HepG2 (cell line): ENCODE data around the gene HORMAD2. TPM values are rescaled to one million over a fixed set of nuclear protein-coding genes. Genes with fewer than 3 reads are reported as not detected.

Experiments
- ATAC-seq: fragments of 200-7000 bp; cut with Tn5 transposase; 3 replicates; pipeline ENCODE4 v1.9.1; 2020; ENCODE audit warnings: mild to moderate bottlenecking, moderate library complexity
- BruUV-seq: library from RNA; stranded (reverse); fragments of 400-500 nt; replicated peaks from 2 replicates; lab custom pipeline; 2021; lab: Mats Ljungman, UMichigan
- CTCF ChIA-PET: fragments of 300-600 bp; formaldehyde crosslinking; extraction: SDS; loops from one replicate; lab custom pipeline; 2021; ENCODE audit warnings: low total read pairs, inconsistent platforms, low intra/inter-chr PET ratio; lab: Yijun Ruan, JAX
- POLR2A ChIA-PET: fragments of 350-600 bp; sonication (Branson Sonifier 250); formaldehyde crosslinking; loops from one replicate; lab custom pipeline; 2020; ENCODE audit warnings: antibody characterized with exemption, inconsistent platforms; lab: Yijun Ruan, JAX
- DNase-seq: peaks from one replicate; pipeline ENCODE4 v3.0.0-alpha.2; 2015; ENCODE audit warnings: low spot score
- FAIRE-seq: peaks from 3 replicates; lab custom pipeline; 2011; peaks lifted over from hg19 to GRCh38; lab: Jason Lieb, UNC
- H2AFZ ChIP-seq: one replicate; pipeline ENCODE4 v1.6.1; 2011; ENCODE audit warnings: low read length, inconsistent platforms
- H3K27ac ChIP-seq: fragments of 300-600 bp; 3 replicates; pipeline ENCODE4 v1.8.0; 2011; ENCODE audit warnings: mixed run types, mild to moderate bottlenecking, mixed read lengths, low read length, inconsistent platforms; ENCODE audit not compliant: insufficient read depth; ENCODE audit errors: extremely low read length
- H3K27me3 ChIP-seq, 2 experiments: fragments of 200-600 bp in 1 of 2; 2 replicates in 1 of 2; 3 replicates in 1 of 2; pipeline versions ENCODE4 v1.6.0 to v1.8.0; 2011; ENCODE audit warnings: low read length in 2 of 2, mild to moderate bottlenecking in 2 of 2, moderate library complexity in 2 of 2, inconsistent platforms in 1 of 2; ENCODE audit not compliant: insufficient read depth in 2 of 2, control insufficient read depth in 1 of 2
- H3K36me3 ChIP-seq, 2 experiments: fragments of 200-600 bp in 1 of 2; replicated peaks in 1 of 2; 2 replicates in 1 of 2; 3 replicates in 1 of 2; pipeline versions ENCODE4 v1.5.1 to v1.8.0; 2011; ENCODE audit warnings: low read length in 2 of 2, inconsistent platforms in 1 of 2; ENCODE audit not compliant: insufficient read depth in 2 of 2, control insufficient read depth in 1 of 2
- H3K4me1 ChIP-seq: 2 replicates; pipeline ENCODE4 v1.5.1; 2012; ENCODE audit warnings: low read length, inconsistent platforms; ENCODE audit not compliant: insufficient read depth
- H3K4me2 ChIP-seq: 2 replicates; pipeline ENCODE4 v1.6.0; 2011; ENCODE audit warnings: low read depth, low read length, inconsistent platforms
- H3K4me3 ChIP-seq, 3 experiments: fragments of 200-600 bp in 1 of 3; sonication (generic), shearing (Covaris generic) in 1 of 3; replicated peaks in 1 of 3; 2 replicates each; pipeline ENCODE4 v1.5.1; 2011 to 2016; ENCODE audit warnings: low read length in 3 of 3, inconsistent platforms in 2 of 3, low read depth in 2 of 3, mild to moderate bottlenecking in 2 of 3, control low read depth in 1 of 3, mixed read lengths in 1 of 3; ENCODE audit not compliant: insufficient read depth in 1 of 3
- H3K79me2 ChIP-seq: one replicate; pipeline ENCODE4 v1.6.1; 2011; ENCODE audit warnings: low read length, inconsistent platforms; ENCODE audit not compliant: insufficient read depth
- H3K9ac ChIP-seq: 2 replicates; pipeline ENCODE4 v1.6.0; 2011; ENCODE audit warnings: mild to moderate bottlenecking, low read depth, low read length, inconsistent platforms; ENCODE audit not compliant: insufficient read depth
- H3K9me3 ChIP-seq: 2 replicates; pipeline ENCODE4 v1.5.1; 2012; ENCODE audit warnings: mild to moderate bottlenecking, low read length
- H4K20me1 ChIP-seq: 2 replicates; pipeline ENCODE4 v1.6.0; 2011; ENCODE audit warnings: inconsistent platforms, mild to moderate bottlenecking, low read length, moderate library complexity; ENCODE audit not compliant: insufficient read depth
- ATF7-NPFF ChIP-seq: sonication (generic); formaldehyde crosslinking; IDR thresholded peaks from 2 replicates; pipeline ENCODE4 v1.8.1; 2023; ENCODE audit warnings: mild to moderate bottlenecking, low read depth, missing genetic modification reagents, moderate library complexity
- BCLAF1 ChIP-seq: fragments of 450-650 bp; IDR thresholded peaks from 2 replicates; pipeline ENCODE4 v1.6.1; 2017; ENCODE audit warnings: mild to moderate bottlenecking
- KLF9 ChIP-seq: IDR thresholded peaks from 2 replicates; pipeline ENCODE4 v1.6.1; 2016; ENCODE audit warnings: low read depth
- LCORL ChIP-seq, 2 experiments: fragments of 450-650 bp in 1 of 2; sonication (generic) in 1 of 2; formaldehyde crosslinking in 1 of 2; IDR thresholded peaks; 2 replicates each; pipeline versions ENCODE4 v1.5.0 to v1.6.1; 2017 to 2020; ENCODE audit warnings: antibody characterized with exemption in 1 of 2, missing genetic modification reagents in 1 of 2
- MAFK ChIP-seq, 2 experiments: IDR thresholded peaks in 1 of 2; conservative IDR thresholded peaks in 1 of 2; 2 replicates each; pipeline ENCODE4 v1.6.1; 2011; ENCODE audit warnings: improper control_type of control experiment in 2 of 2, low read length in 2 of 2
- PATZ1 ChIP-seq: sonication (generic); formaldehyde crosslinking; IDR thresholded peaks from 2 replicates; pipeline ENCODE4 v1.4.0; 2020; ENCODE audit warnings: missing genetic modification reagents
- PCBP1 ChIP-seq: fragments of 200-400 bp; formaldehyde crosslinking; IDR thresholded peaks from 2 replicates; pipeline ENCODE4 v1.6.1; 2017; ENCODE audit warnings: mild to moderate bottlenecking, low read depth, low read length, borderline replicate concordance
- RORA ChIP-seq: sonication (generic); formaldehyde crosslinking; IDR thresholded peaks from 2 replicates; pipeline ENCODE4 v1.5.0; 2020; ENCODE audit warnings: mild to moderate bottlenecking, missing genetic modification reagents, moderate library complexity
- SKI ChIP-seq: fragments of 450-650 bp; IDR thresholded peaks from one replicate; pipeline ENCODE4 v1.6.1; 2018; ENCODE audit warnings: mild to moderate bottlenecking; ENCODE audit not compliant: partially characterized antibody
- SRSF1 ChIP-seq: fragments of 200-400 bp; formaldehyde crosslinking; optimal IDR thresholded peaks from 2 replicates; pipeline ENCODE3; 2017; ENCODE audit warnings: mild to moderate bottlenecking, low read depth, low read length, moderate library complexity
- ZNF431 ChIP-seq: sonication (generic); formaldehyde crosslinking; IDR thresholded peaks from 2 replicates; pipeline ENCODE4 v1.9.0; 2022; ENCODE audit warnings: missing genetic modification reagents, low read depth, mild to moderate bottlenecking, borderline replicate concordance
- ZNF446 ChIP-seq: sonication (generic); formaldehyde crosslinking; IDR thresholded peaks from 2 replicates; pipeline ENCODE4 v1.5.0; 2020; ENCODE audit warnings: mild to moderate bottlenecking, missing genetic modification reagents
- ZSCAN31 ChIP-seq: sonication (generic); formaldehyde crosslinking; IDR thresholded peaks from 2 replicates; pipeline ENCODE4 v1.5.0; 2020; ENCODE audit warnings: low read depth, mild to moderate bottlenecking, missing genetic modification reagents
- WGBS: methylation state at CpG from one replicate; pipeline ENCODE4 v1.1.6; 2017; ENCODE audit warnings: low lambda C conversion rate; 5-methylcytosine and 5-hydroxymethylcytosine counted together
- in situ Hi-C: cut with HindIII; loops from 2 replicates; pipeline ENCODE4 v1.10.0; 2017; ENCODE audit warnings: low pct_unique_long_range_greater_than_20kb; ENCODE audit not compliant: extremely low pct_ligation_motif_present
- intact Hi-C: fragments of 100-400 bp; cut with micrococcal nuclease; formaldehyde crosslinking; loops from one replicate; pipeline ENCODE4 v1.10.0; 2022; ENCODE audit not compliant: unreplicated experiment
- polyA plus RNA-seq, 8 experiments: library from polyadenylated mRNA; depleted of rRNA in 3 of 8; stranded (reverse) in 7 of 8; unstranded in 1 of 8; fragments of >200 nt; fragmentation: Illumina TruSeq in 4 of 8; extraction: Trizol in 4 of 8; gene quantifications; 2 replicates each; pipeline versions ENCODE4 v1.2.1 to v1.2.3, GENCODE V29; 2011 to 2016; ENCODE audit warnings: low read depth in 4 of 8, missing spikeins in 1 of 8, mixed read lengths in 1 of 8; ENCODE audit not compliant: insufficient read depth in 1 of 8
- total RNA-seq, 5 experiments: library from RNA; depleted of rRNA; stranded (reverse); fragments of >200 nt; fragmentation: Illumina TruSeq; extraction: Trizol; gene quantifications; 2 replicates each; pipeline ENCODE4 v1.2.3, GENCODE V29; 2016; ENCODE audit warnings: low read depth in 1 of 5
- TF ChIP-seq, protein P1 (sequence below): sonication (generic); formaldehyde crosslinking; IDR thresholded peaks from 2 replicates; pipeline ENCODE4 v1.4.0; 2020; ENCODE audit warnings: mild to moderate bottlenecking, missing genetic modification reagents

Gene HORMAD2
- total and polyA plus RNA-seq, 2 of the 13 experiments (the other 11 are each of a cell fraction or from before 2014, with no cell fraction given), result not detected

GRCh38 chr22:30123463-30123862 lies 43.2 kb downstream of the HORMAD2 start (continued):
- TF ChIP-seq, protein P1, sequence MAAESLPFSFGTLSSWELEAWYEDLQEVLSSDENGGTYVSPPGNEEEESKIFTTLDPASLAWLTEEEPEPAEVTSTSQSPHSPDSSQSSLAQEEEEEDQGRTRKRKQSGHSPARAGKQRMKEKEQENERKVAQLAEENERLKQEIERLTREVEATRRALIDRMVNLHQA (CRISPR knock-in tag), result no peak
- TF ChIP-seq ZNF446 (CRISPR knock-in tag) (no peak), ATF7-NPFF (CRISPR knock-in tag) (no peak), PCBP1 (no peak), ZNF431 (CRISPR knock-in tag) (no peak), PATZ1 (CRISPR knock-in tag) (no peak), RORA (no peak), SKI (no peak)

DNA sequence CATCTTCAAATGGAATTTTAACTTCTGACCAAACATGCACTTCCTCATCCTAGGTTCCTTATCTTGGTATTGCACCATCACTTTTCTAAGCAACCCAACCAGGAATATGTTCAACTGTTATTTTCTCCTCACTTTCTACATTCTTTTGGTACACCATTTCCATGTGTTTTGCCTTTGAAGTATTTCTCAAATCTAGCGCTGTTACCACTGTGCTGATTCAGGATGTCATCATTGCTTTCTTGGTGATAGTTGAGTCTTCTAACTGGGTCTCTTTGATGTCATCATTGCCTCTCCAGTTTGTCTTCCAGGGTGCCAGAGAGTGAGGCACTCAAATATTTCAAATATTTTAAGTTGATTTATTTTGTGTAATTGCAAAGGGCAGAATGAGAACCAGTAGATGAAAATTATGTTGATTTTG lies 47.5 kb downstream of the HORMAD2 start:
- Histone ChIP-seq H3K4me1 (no peaks in the 10 kb centered on the region), H3K4me2 (no peak overlapping the region), H3K9ac (no peak overlapping the region), H4K20me1 (no peaks in the 10 kb centered on the region), H3K79me2 (no peaks in the 10 kb centered on the region), H2AFZ (no peak overlapping the region), H3K9me3 (no peaks in the 10 kb centered on the region), H3K27ac (no peak overlapping the region), H3K27me3 (no peaks in the 10 kb centered on the region), H3K4me3 (no peak overlapping the region), H3K36me3 (no peaks in the 10 kb centered on the region)
- DNase-seq (no peak), ATAC-seq (no peak), FAIRE-seq (no peak)
- ChIA-PET CTCF (no interaction called here), POLR2A (no interaction called here)
- TF ChIP-seq SRSF1 (no peak), BCLAF1 (no peak), KLF9 (CRISPR knock-in tag) (no peak), MAFK (conservative IDR thresholded peaks at IDR 0.05 in 1 of 2, IDR thresholded peaks at IDR 0.05 in 1 of 2; ENCODE audit: low read length in 2 of 2) (no peak), LCORL (IDR thresholded peaks at IDR 0.05) (no peak), LCORL (CRISPR knock-in tag; IDR thresholded peaks at IDR 0.05) (no peak), ZSCAN31 (CRISPR knock-in tag) (no peak)
- intact Hi-C loops (no loop called here), in situ Hi-C loops (no loop called here)
- BruUV-seq, result no TSS peak
- 0% methylated on average over 1 of the region's 1 CpG for WGBS
